ENCODE measurements around the gene ECE2. TPM values are rescaled to one million over a fixed set of nuclear protein-coding genes. Genes with fewer than 3 reads are reported as not detected.

ECE2 gene
- total RNA-seq, 1 donor from 2014 or later, result not detected

DNA sequence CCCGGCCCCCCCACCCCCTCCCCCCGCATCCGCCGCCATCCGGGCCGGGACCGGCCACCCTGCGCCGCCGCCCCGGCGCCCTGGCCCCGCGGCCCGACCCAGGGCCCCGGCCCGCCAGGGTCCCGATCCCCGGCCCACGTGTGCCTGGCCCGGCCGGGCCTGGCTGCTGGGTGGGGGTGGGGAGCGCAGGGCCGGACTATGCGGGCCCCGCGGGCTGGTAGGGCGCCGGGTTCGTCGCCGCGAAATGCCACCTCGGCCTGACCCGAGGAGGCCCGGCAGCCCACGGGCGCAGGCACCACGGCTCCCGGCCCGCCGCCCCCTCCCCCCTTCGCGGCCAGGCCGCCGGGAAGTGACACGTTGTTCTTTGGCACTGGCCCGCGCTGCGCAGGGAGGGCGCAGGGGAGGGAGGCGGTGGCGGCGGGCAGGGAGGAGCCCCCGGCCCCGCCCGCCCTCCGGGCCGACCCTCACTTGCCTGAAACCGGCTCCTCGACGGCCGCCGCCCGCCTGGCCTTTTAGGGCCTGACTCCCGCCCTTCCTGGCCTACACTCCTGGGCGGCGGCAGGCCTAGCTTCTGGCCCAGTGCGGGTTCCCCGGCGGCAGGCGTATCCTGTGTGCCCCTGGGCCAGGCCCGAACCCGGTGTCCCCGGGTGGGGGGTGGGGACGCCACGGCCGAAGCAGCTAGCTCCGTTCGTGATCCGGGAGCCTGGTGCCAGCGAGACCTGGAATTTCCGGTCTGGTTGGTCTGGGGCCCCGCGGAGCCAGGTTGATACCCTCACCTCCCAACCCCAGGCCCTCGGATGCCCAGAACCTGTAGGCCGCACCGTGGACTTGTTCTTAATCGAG is 39.1 kb downstream of the ECE2 start:
- Mint-ChIP-seq H3K36me3 (peaks cover 3% of the 10 kb centered on the region), H3K27ac (peak overlapping the region; percentile 93), H3K27me3 (ENCODE audit: low read depth) (no peaks in the 10 kb centered on the region), H3K4me1 (peaks cover 30% of the 10 kb centered on the region), H3K9me3 (no peaks in the 10 kb centered on the region), H3K4me3 (peak overlapping the region; percentile 80)
- TF ChIP-seq, protein P1, sequence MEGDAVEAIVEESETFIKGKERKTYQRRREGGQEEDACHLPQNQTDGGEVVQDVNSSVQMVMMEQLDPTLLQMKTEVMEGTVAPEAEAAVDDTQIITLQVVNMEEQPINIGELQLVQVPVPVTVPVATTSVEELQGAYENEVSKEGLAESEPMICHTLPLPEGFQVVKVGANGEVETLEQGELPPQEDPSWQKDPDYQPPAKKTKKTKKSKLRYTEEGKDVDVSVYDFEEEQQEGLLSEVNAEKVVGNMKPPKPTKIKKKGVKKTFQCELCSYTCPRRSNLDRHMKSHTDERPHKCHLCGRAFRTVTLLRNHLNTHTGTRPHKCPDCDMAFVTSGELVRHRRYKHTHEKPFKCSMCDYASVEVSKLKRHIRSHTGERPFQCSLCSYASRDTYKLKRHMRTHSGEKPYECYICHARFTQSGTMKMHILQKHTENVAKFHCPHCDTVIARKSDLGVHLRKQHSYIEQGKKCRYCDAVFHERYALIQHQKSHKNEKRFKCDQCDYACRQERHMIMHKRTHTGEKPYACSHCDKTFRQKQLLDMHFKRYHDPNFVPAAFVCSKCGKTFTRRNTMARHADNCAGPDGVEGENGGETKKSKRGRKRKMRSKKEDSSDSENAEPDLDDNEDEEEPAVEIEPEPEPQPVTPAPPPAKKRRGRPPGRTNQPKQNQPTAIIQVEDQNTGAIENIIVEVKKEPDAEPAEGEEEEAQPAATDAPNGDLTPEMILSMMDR (IDR thresholded peaks at IDR 0.05; ENCODE audit: unreplicated experiment), result no peak
- DNase-seq (ENCODE audit: low spot score in 2 of 2, unreplicated experiment in 2 of 2), result peak; percentile 66 to 75

DNA sequence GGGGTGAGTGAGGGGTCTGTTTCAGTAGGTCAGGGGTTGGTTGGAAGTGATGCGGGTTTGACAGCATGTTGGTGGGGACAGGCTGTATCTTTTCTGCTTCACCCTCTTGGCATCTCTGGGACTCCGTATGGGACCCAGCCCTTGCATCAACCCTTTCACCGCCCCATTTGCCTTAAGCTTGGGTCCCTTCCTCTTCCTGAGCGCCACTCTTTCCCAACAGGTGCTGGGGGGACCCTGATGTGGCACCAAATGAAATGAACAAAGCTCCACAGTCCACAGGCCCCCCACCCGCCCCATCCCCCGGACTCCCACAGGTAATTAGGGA is 39.7 kb downstream of the ECE2 start:
- no peak for DNase-seq (ENCODE audit: low spot score in 2 of 2, unreplicated experiment in 2 of 2)
- Mint-ChIP-seq H3K9me3 (no peaks in the 10 kb centered on the region), H3K4me1 (peaks cover 30% of the 10 kb centered on the region), H3K27ac (peak overlapping the region; percentile 93), H3K4me3 (peak overlapping the region; percentile 80), H3K36me3 (peaks cover 3% of the 10 kb centered on the region), H3K27me3 (ENCODE audit: low read depth) (no peaks in the 10 kb centered on the region)
- TF ChIP-seq, protein P1 (IDR thresholded peaks at IDR 0.05; ENCODE audit: unreplicated experiment), result no peak

DNA sequence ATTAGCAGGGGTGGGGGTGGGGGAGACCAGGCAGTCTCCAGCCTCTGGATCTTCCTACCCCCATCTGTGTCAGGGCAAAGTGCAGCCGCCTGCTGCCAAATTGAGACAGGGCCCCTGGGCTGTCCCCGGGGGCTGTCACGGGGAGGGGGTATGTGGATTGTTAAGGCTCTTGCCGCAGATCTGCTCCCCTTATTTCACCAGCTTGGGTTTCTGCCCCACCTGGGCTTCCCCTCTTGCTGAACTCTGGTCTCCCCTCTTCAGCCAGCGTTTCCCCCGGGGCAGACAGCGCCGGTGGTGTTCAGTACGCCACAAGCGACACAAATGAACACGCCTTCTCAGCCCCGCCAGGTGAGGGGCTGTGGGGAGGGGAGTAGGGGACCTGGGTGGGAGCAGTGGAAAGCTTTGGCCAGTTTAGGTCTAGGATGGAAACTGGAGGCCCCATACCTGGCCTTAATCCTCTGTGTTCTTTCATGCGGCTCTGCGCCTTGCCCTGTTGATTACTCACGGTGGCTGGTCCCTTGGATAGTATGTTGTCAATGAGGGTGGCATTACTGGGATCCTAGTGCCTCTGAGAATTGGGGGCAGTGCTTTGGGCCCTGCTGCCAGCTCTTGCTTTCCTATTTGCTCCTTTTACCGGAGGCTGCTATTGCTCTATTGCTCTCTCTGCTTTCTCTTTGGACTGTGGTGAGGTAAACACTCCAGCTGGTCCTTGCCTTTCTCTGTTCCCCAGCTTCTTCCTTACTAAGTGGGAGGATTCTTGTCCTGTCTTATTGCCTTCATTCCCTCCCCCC is 40.2 kb downstream of the ECE2 start:
- Mint-ChIP-seq H3K27me3 (ENCODE audit: low read depth) (no peaks in the 10 kb centered on the region), H3K4me1 (peaks cover 30% of the 10 kb centered on the region), H3K9me3 (no peaks in the 10 kb centered on the region), H3K4me3 (peak overlapping the region; percentile 80), H3K36me3 (peaks cover 7% of the 10 kb centered on the region), H3K27ac (peak overlapping the region; percentile 93)
- TF ChIP-seq, protein P1 (IDR thresholded peaks at IDR 0.05; ENCODE audit: unreplicated experiment), result no peak
- DNase-seq (ENCODE audit: low spot score in 2 of 2, unreplicated experiment in 2 of 2), result no peak

DNA sequence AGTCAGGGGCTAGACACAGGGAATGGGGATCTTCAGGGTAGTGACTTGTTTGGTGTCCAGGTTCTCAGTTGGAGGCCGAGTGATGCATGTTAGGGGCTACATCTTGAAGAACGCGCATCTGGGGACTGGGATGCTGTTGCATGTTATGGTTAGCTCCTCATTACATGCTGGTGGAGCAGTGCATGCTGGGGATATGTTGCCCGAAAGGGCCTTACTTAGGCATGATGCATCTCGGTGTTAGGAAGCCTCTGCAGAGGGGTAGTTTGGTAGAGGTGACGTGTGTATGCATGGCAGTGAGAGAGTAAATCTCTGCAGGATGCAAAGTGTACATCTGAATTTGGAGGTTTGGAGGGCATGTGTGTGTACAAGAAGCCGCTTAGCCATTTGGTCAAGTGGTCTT is 41.0 kb downstream of the ECE2 start:
- H3K27me3 Mint-ChIP-seq (ENCODE audit: low read depth), result no peaks in the 10 kb centered on the region
- no peaks in the 10 kb centered on the region for H3K9me3 Mint-ChIP-seq
- peak overlapping the region; percentile 93 for H3K27ac Mint-ChIP-seq
- H3K36me3 Mint-ChIP-seq, result peaks cover 14% of the 10 kb centered on the region
- DNase-seq (ENCODE audit: low spot score in 2 of 2, unreplicated experiment in 2 of 2), result no peak
- TF ChIP-seq, protein P1 (IDR thresholded peaks at IDR 0.05; ENCODE audit: unreplicated experiment), result no peak
- H3K4me1 Mint-ChIP-seq, result peaks cover 30% of the 10 kb centered on the region
- H3K4me3 Mint-ChIP-seq, result peak overlapping the region; percentile 80

DNA sequence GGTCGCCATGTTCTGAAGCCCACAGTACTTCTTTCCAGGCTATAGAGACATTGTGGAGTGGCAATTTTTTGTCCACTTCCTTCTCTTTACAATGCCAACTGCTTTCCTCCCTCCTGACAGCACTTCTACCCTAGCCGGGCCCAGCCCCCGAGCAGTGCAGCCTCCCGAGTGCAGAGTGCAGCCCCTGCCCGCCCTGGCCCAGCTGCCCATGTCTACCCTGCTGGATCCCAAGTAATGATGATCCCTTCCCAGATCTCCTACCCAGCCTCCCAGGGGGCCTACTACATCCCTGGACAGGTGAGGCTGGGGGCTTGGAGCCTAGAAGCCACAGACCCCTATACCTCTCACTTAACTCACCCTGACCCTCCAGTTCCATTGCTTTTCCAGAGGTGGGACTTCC is 41.4 kb downstream of the ECE2 start:
- Mint-ChIP-seq H3K27me3 (ENCODE audit: low read depth) (no peaks in the 10 kb centered on the region), H3K4me1 (peaks cover 30% of the 10 kb centered on the region), H3K4me3 (peak overlapping the region; percentile 80), H3K27ac (no peak overlapping the region), H3K36me3 (peaks cover 14% of the 10 kb centered on the region), H3K9me3 (no peaks in the 10 kb centered on the region)
- TF ChIP-seq, protein P1 (IDR thresholded peaks at IDR 0.05; ENCODE audit: unreplicated experiment), result no peak
- no peak for DNase-seq (ENCODE audit: low spot score in 2 of 2, unreplicated experiment in 2 of 2)

Data from mesothelial cell of epicardium (in vitro differentiated cells).